ENCODE results near the gene PHLDA3. TPM values are rescaled to one million over a fixed set of nuclear protein-coding genes. Genes with fewer than 3 reads are reported as not detected.

Gene PHLDA3
- total and polyA plus RNA-seq, 4 donors: 12.8 to 73.2 (median 38.9) TPM

GRCh38 chr1:201511396-201511940, 42.5 kb upstream of the PHLDA3 start:
- Histone ChIP-seq H3K27ac (ENCODE audit: low read depth in 1 of 2, low read length in 1 of 2) (peak overlapping the region; percentile 55 to 92), H3K4me1 (ENCODE audit: control insufficient read depth in 5 of 5, insufficient read depth in 5 of 5, low read length in 5 of 5) (peaks cover 0 to 35% (median 13%) of the 10 kb centered on the region in 5 donors), H3K9ac (ENCODE audit: insufficient read depth in 1 of 2, low read length in 2 of 2) (no peak overlapping the region), H3K4me3 (no peak overlapping the region), H3K27me3 (ENCODE audit: control insufficient read depth in 3 of 3, insufficient read depth in 3 of 3, low read length in 2 of 3) (no peaks in the 10 kb centered on the region), H3K36me3 (ENCODE audit: control insufficient read depth in 4 of 4, insufficient read depth in 4 of 4, low read length in 4 of 4) (peaks cover 0 to 3% (median 0%) of the 10 kb centered on the region in 4 donors), H3K9me3 (ENCODE audit: control insufficient read depth in 4 of 4, insufficient read depth in 3 of 4, low read length in 3 of 4) (no peaks in the 10 kb centered on the region)
- no peak for DNase-seq
- no peak for ATAC-seq (ENCODE audit: insufficient read depth, low FRiP score)
- TF ChIP-seq CTCF (IDR thresholded peaks at IDR 0.05; ENCODE audit: control extremely low read depth, extremely low read depth): no peak
- 65 to 77% methylated on average over 6 of the region's 6 CpGs for WGBS, 2 donors

DNA sequence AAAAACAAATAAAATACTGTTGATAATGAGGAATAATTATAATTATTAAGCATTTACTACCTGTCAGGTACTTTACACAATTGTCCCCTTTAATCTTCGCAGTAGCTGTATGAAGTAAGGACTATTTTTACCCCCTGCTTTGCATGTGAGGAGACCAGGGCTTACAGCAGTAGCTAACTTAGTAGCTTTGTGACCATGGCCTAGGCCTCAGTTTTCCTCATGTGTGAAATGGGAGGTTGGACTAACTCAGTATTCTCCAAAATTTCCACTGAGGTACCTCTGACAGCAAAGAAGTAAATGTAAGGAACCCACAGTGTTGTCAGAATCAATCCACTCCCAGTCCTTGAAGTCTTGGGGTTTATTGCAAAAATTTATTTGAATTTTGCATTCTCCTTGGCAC, 41.7 kb upstream of the PHLDA3 start:
- Histone ChIP-seq H3K4me1 (ENCODE audit: control insufficient read depth in 5 of 5, insufficient read depth in 5 of 5, low read length in 5 of 5) (peaks cover 0 to 42% (median 13%) of the 10 kb centered on the region in 5 donors), H3K9ac (ENCODE audit: insufficient read depth in 1 of 2, low read length in 2 of 2) (no peak overlapping the region), H3K9me3 (ENCODE audit: control insufficient read depth in 4 of 4, insufficient read depth in 3 of 4, low read length in 3 of 4) (no peaks in the 10 kb centered on the region), H3K27me3 (ENCODE audit: control insufficient read depth in 3 of 3, insufficient read depth in 3 of 3, low read length in 2 of 3) (no peaks in the 10 kb centered on the region), H3K4me3 (no peak overlapping the region), H3K27ac (ENCODE audit: low read depth in 1 of 2, low read length in 1 of 2) (no peak overlapping the region), H3K36me3 (ENCODE audit: control insufficient read depth in 4 of 4, insufficient read depth in 4 of 4, low read length in 4 of 4) (peaks cover 0 to 3% (median 0%) of the 10 kb centered on the region in 4 donors)
- no peak for DNase-seq
- TF ChIP-seq CTCF (IDR thresholded peaks at IDR 0.05; ENCODE audit: control extremely low read depth, extremely low read depth): no peak
- ATAC-seq (ENCODE audit: insufficient read depth, low FRiP score): no peak
- 90 to 96% methylated on average over 1 of the region's 1 CpG for WGBS, 2 donors

DNA sequence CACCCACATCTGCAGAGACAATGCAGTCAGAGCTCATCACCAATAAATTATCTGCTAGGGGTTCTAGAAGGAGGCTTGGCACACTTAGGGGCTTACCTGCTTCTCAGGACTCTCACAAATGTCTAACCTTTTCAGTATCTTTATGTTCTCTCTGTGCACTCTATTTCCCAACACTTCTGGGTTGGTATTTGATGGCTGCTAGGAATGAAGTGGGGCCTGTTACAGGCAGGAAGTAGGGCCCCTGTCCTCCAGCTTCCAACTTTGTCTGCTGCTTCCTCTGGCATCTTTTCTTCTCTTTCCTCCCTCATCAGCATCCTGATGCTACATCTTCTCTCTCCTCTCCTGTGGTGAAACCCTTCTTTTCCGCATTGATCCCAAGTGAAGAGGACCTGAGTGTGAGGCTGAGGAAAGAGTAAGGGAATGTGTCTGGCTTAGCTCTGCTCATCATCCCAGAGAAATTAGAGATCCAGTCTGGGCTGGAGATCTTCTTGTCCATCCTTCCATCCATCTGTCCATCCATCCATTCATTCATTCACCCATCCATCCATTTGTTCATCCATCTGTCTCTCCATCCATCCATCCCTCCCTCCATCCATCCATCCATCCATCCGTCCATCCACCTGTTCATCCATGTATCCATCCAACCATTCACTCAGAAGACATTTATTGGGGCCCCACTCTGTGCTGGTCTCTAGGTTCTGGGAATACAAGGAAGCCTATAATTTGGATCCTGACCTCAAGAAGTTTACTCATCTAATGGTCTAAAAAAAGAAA, 40.8 kb upstream of the PHLDA3 start:
- 94 to 97% methylated on average over 2 of the region's 2 CpGs for WGBS, 2 donors
- ATAC-seq (ENCODE audit: insufficient read depth, low FRiP score) (no peak), DNase-seq (no peak)
- Histone ChIP-seq H3K9me3 (ENCODE audit: control insufficient read depth in 4 of 4, insufficient read depth in 3 of 4, low read length in 3 of 4) (no peaks in the 10 kb centered on the region), H3K4me3 (no peak overlapping the region), H3K27me3 (ENCODE audit: control insufficient read depth in 3 of 3, insufficient read depth in 3 of 3, low read length in 2 of 3) (no peaks in the 10 kb centered on the region), H3K36me3 (ENCODE audit: control insufficient read depth in 4 of 4, insufficient read depth in 4 of 4, low read length in 4 of 4) (peaks cover 0 to 3% (median 0%) of the 10 kb centered on the region in 4 donors), H3K4me1 (ENCODE audit: control insufficient read depth in 5 of 5, insufficient read depth in 5 of 5, low read length in 5 of 5) (peaks cover 0 to 52% (median 20%) of the 10 kb centered on the region in 5 donors), H3K9ac (ENCODE audit: insufficient read depth in 1 of 2, low read length in 2 of 2) (peak overlapping the region in 1 of 2 donors; percentile 26), H3K27ac (ENCODE audit: low read depth in 1 of 2, low read length in 1 of 2) (no peak overlapping the region)
- TF ChIP-seq CTCF (IDR thresholded peaks at IDR 0.05; ENCODE audit: control extremely low read depth, extremely low read depth): no peak
